ENCODE results near the gene MSI2.

The MSI2 gene

DNA sequence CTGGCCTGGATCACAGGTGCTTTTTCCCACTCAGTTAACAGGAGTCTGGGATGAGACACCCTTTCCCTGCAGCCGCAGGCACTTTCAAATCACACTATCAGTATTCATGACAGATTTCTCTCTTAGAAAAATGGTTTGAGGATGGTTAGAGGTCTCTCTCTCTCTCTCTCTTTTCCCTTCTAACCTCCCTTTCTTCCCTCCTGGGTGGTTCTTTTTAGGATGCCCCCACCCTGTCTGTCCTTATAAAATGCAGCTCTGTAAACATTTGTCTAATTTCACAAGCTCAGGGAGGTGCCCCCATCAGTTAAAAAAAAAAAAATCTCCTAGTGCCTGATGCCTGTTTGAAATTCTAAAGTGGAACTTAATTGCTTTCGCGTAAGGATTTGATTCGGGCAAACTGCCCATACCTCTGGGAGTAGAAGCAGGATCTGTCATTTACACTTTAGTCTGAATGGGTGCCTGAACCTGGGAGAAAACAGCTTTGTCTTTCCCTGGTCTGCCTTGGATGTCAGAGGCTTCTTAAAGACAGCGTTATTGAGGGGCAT is 329.9 kb downstream of the MSI2 start:
- TF ChIP-seq POLR2AphosphoS5 (IDR thresholded peaks at IDR 0.05; ENCODE audit: low read depth, low read length) (no peak), POLR2A (IDR thresholded peaks at IDR 0.05; ENCODE audit: low read depth, low read length) (no peak), TAF1 (IDR thresholded peaks at IDR 0.05; ENCODE audit: borderline replicate concordance, low read depth, low read length) (no peak)
- FAIRE-seq (no peak), DNase-seq (ENCODE audit: insufficient read length) (no peak)

- DNase-seq (ENCODE audit: insufficient read length), result no peak
- FAIRE-seq, result no peak
- TF ChIP-seq POLR2AphosphoS5 (IDR thresholded peaks at IDR 0.05; ENCODE audit: low read depth, low read length), result no peak
- no peak for TF ChIP-seq POLR2A (IDR thresholded peaks at IDR 0.05; ENCODE audit: low read depth, low read length)
- no peak for TF ChIP-seq TAF1 (IDR thresholded peaks at IDR 0.05; ENCODE audit: borderline replicate concordance, low read depth, low read length)
Observed at GRCh38 chr17:57586742-57587141, 330.4 kb downstream of the MSI2 start.

- no peak for DNase-seq (ENCODE audit: insufficient read length)
- no peak for TF ChIP-seq POLR2A (IDR thresholded peaks at IDR 0.05; ENCODE audit: low read depth, low read length)
- TF ChIP-seq POLR2AphosphoS5 (IDR thresholded peaks at IDR 0.05; ENCODE audit: low read depth, low read length), result no peak
- no peak for TF ChIP-seq TAF1 (IDR thresholded peaks at IDR 0.05; ENCODE audit: borderline replicate concordance, low read depth, low read length)
- FAIRE-seq, result no peak
Observed at GRCh38 chr17:57587193-57587969, 331.1 kb downstream of the MSI2 start.

DNA sequence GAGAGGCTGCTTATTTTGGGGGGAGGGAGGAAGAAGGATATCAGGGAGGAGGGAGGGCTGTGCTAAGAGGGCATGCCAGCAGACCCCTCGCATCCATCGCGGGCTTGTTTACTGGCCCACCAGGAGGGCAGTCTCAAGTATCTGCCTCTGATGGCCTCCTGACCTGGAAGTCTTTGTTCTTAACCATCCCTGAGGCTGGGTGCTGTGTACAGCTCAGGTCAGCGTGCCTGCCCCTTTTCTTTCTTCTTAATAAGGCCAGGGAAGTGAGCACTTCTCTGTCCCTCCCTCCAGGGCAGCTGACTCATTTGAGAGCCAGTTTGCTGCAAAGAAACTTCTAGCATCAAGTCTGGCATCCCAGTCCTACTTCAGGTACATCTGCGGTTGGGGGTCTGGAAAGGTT is 331.8 kb downstream of the MSI2 start:
- no peak for DNase-seq (ENCODE audit: insufficient read length)
- no peak for TF ChIP-seq POLR2A (IDR thresholded peaks at IDR 0.05; ENCODE audit: low read depth, low read length)
- TF ChIP-seq POLR2AphosphoS5 (IDR thresholded peaks at IDR 0.05; ENCODE audit: low read depth, low read length), result no peak
- TF ChIP-seq TAF1 (IDR thresholded peaks at IDR 0.05; ENCODE audit: borderline replicate concordance, low read depth, low read length), result no peak
- FAIRE-seq, result no peak

DNA sequence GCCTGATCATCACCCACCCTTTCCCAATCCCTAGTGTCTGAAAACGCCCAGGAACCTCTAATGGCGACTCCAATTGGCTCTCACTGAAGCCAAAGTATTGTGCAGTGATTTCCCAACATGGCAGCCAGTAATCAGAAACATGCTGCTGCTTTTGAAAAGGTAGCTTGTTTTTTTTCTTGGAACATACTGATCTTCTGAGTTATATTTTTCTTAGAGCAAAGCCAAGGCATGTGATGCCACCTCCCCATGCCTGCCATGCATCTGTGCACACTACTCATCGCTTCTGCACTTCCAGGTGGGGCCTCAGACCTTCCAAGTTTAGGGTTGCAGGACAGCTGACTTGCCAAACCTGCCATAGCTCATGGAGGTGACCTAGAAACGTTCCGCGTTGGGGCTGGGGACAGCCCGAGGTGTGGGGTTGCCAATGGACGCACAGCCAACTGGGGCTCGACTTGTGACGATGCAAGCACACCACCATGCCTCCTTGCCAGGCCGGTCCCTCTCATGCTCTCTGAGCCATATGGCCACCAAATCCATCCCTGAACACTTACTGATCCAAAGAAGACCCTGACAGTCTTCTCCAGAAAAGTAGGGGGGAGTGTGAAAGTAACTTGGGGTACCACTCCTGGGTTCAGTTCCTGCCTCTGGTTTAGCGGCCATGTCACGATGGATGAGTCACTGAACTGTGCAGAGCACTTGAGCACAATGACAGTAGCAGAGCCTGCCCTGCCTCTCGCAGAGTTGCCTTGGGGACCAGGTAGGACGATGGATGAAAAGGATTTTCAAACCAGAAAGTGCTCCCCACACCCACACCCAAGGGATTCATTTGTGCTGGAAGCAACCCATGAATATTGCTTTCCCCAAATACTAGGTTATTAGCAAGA is 333.1 kb downstream of the MSI2 start:
- TF ChIP-seq TAF1 (IDR thresholded peaks at IDR 0.05; ENCODE audit: borderline replicate concordance, low read depth, low read length) (no peak), POLR2AphosphoS5 (IDR thresholded peaks at IDR 0.05; ENCODE audit: low read depth, low read length) (no peak), POLR2A (IDR thresholded peaks at IDR 0.05; ENCODE audit: low read depth, low read length) (no peak)
- no peak for FAIRE-seq
- DNase-seq (ENCODE audit: insufficient read length), result no peak

DNA sequence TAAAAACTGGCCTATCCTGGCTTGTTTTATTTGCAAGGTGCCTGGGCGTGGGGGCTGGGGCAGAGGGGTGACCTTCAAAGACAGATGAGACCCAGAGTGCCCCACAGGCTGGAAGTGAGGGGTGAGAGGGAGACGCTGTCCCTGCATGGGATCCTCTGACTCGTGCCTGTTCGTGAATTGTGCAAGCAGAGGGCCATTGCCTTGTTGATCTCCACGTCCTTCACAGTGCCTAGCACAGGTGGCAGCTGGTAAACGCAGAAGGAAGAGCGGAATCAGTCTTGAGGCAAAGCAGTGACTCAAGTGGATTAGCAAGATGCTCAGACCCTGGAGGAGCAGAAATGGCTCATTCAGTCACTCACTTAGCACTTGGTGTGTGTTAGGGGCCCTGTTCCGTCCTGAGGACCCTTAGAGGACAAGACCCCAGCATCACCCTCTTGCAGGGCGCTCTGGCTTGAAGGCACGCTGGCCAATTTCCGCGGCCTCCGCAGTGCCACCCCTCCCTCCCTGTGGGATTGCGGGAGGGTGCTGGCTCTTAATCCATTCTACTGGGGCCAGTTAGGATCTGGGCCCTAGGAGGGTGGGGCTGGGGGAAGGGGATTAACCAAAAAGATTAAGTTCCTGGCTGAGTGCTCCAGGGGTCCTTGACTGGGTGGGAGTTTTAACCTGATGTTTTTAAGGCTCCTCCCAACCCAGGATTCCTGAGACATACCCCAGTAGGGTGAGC is 337.6 kb downstream of the MSI2 start:
- TF ChIP-seq TAF1 (IDR thresholded peaks at IDR 0.05; ENCODE audit: borderline replicate concordance, low read depth, low read length) (no peak), POLR2AphosphoS5 (IDR thresholded peaks at IDR 0.05; ENCODE audit: low read depth, low read length) (no peak), POLR2A (IDR thresholded peaks at IDR 0.05; ENCODE audit: low read depth, low read length) (no peak)
- no peak for DNase-seq (ENCODE audit: insufficient read length)
- FAIRE-seq, result no peak

DNA sequence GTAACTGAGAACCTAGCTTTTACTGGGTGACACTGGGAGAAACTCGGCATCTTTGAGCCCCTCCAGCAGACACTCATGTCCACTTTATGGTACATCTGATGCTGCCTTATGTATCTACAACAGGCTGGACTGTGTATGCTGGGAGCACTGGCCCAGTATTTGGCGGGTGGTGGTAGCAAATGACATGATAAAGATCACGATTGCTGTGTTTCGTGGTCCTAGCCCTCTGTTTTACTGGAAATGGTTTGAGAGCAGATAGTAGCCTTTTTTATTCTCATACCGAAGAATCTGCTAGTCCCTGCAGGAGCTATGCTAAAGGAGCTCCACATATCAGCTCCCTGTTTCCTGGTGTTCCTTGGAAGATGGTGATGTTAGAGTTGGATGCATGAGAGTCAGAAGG is 338.4 kb downstream of the MSI2 start:
- FAIRE-seq (no peak), DNase-seq (ENCODE audit: insufficient read length) (no peak)
- TF ChIP-seq POLR2AphosphoS5 (IDR thresholded peaks at IDR 0.05; ENCODE audit: low read depth, low read length), result no peak
- no peak for TF ChIP-seq TAF1 (IDR thresholded peaks at IDR 0.05; ENCODE audit: borderline replicate concordance, low read depth, low read length)
- TF ChIP-seq POLR2A (IDR thresholded peaks at IDR 0.05; ENCODE audit: low read depth, low read length), result no peak

DNA sequence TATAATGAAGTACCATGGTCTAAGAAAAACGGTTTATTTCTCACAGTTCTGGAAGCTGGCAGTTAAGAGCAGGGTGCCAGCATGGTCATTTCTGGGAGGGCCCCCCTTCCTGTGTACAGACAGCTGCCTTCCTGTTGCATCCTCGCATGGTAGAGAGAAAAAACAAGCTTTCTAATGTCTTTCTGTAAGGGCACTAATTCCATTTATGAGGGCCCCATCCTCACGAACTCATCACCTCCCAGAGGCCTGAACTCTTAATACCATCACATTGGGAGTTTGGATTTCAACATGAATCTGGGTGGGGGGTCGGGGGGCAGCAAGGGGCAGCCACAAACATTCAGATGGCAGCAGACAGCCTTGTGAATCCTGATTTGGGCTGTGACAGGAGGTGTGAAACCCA is 339.1 kb downstream of the MSI2 start:
- FAIRE-seq (no peak), DNase-seq (ENCODE audit: insufficient read length) (no peak)
- no peak for TF ChIP-seq POLR2AphosphoS5 (IDR thresholded peaks at IDR 0.05; ENCODE audit: low read depth, low read length)
- TF ChIP-seq TAF1 (IDR thresholded peaks at IDR 0.05; ENCODE audit: borderline replicate concordance, low read depth, low read length), result no peak
- no peak for TF ChIP-seq POLR2A (IDR thresholded peaks at IDR 0.05; ENCODE audit: low read depth, low read length)

GRCh38 chr17:57595947-57596695 is 339.8 kb downstream of the MSI2 start:
- DNase-seq (ENCODE audit: insufficient read length), result no peak
- TF ChIP-seq POLR2AphosphoS5 (IDR thresholded peaks at IDR 0.05; ENCODE audit: low read depth, low read length), result no peak
- TF ChIP-seq POLR2A (IDR thresholded peaks at IDR 0.05; ENCODE audit: low read depth, low read length), result no peak
- no peak for TF ChIP-seq TAF1 (IDR thresholded peaks at IDR 0.05; ENCODE audit: borderline replicate concordance, low read depth, low read length)
- no peak for FAIRE-seq

DNA sequence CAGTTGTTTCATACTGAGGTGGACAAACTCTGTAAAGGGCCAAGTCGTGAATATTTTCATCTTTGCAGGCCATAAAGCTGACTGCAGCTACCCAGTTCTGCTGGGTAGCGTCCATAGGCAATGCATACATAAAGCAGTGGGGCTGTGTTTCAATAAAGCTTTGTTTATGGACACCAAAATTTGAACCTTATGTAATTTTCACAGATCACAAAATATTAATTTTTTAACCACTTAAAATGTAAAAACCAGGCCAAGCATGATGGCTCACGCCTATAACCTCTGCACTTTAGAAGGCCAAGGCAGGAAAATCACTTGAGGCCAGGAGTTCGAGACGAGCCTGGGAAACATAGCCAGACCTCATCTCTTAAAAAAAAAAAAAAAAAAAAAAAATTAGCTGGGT is 340.8 kb downstream of the MSI2 start:
- TF ChIP-seq POLR2A (IDR thresholded peaks at IDR 0.05; ENCODE audit: low read depth, low read length) (no peak), TAF1 (IDR thresholded peaks at IDR 0.05; ENCODE audit: borderline replicate concordance, low read depth, low read length) (no peak), POLR2AphosphoS5 (IDR thresholded peaks at IDR 0.05; ENCODE audit: low read depth, low read length) (no peak)
- no peak for DNase-seq (ENCODE audit: insufficient read length)
- no peak for FAIRE-seq
